OCI-LY1 (cell line): ENCODE data around the gene ABCA9.

Experiments
- CTCF ChIP-seq: fragments of 200-600 bp; sonication (generic), shearing (Covaris generic); IDR thresholded peaks from 2 replicates; pipeline ENCODE4 v1.5.1; 2017; ENCODE audit warnings: mild to moderate bottlenecking, antibody characterized with exemption, low read length, moderate library complexity, mixed read lengths
- EZH2 ChIP-seq: fragments of 200-600 bp; sonication (generic), shearing (Covaris generic); IDR thresholded peaks from 2 replicates; pipeline ENCODE4 v1.8.0; 2017; ENCODE audit warnings: borderline replicate concordance, mixed run types, mild to moderate bottlenecking, antibody characterized with exemption, low read length, moderate library complexity, mixed read lengths

GRCh38 chr17:69075823-69076222 lies 15.1 kb upstream of the ABCA9 start:
- TF ChIP-seq CTCF (no peak), EZH2 (no peak)
